HepG2 (cell line): ENCODE measurements around the gene MCM3AP. TPM values are rescaled to one million over a fixed set of nuclear protein-coding genes. Genes with fewer than 3 reads are reported as not detected.

ENCODE experiments used
- ARHGAP35 ChIP-seq: sonication (generic); formaldehyde crosslinking; IDR thresholded peaks from 2 replicates; pipeline ENCODE4 v1.9.0; 2022; ENCODE audit warnings: mild to moderate bottlenecking, inconsistent platforms, moderate library complexity, missing genetic modification reagents, borderline replicate concordance
- FOXM1 ChIP-seq: sonication (generic); formaldehyde crosslinking; IDR thresholded peaks from 2 replicates; pipeline ENCODE4 v1.5.0; 2020; ENCODE audit warnings: missing genetic modification reagents
- KLF11 ChIP-seq: IDR thresholded peaks from 2 replicates; pipeline ENCODE4 v1.6.1; 2016; ENCODE audit warnings: missing compliant biosample characterization
- KLF12 ChIP-seq: sonication (generic); formaldehyde crosslinking; IDR thresholded peaks from 2 replicates; pipeline ENCODE4 v1.4.0; 2020; ENCODE audit warnings: missing genetic modification reagents, borderline replicate concordance
- MAFG ChIP-seq: sonication (generic); formaldehyde crosslinking; IDR thresholded peaks from 2 replicates; pipeline ENCODE4 v1.5.1; 2020; ENCODE audit warnings: mild to moderate bottlenecking, missing genetic modification reagents
- MED8 ChIP-seq: sonication (generic); formaldehyde crosslinking; IDR thresholded peaks from 2 replicates; pipeline ENCODE4 v1.8.1; 2023; ENCODE audit warnings: mild to moderate bottlenecking, missing genetic modification reagents; ENCODE audit not compliant: insufficient replicate concordance
- MXI1 ChIP-seq: IDR thresholded peaks from 3 replicates; pipeline ENCODE4 v1.6.1; 2012; ENCODE audit warnings: low read depth, low read length, inconsistent platforms, borderline replicate concordance
- MYC ChIP-seq: sonication (generic); formaldehyde crosslinking; IDR thresholded peaks from 2 replicates; pipeline ENCODE4 v1.9.0; 2021; ENCODE audit warnings: missing genetic modification reagents, borderline replicate concordance
- POGK ChIP-seq: sonication (generic); formaldehyde crosslinking; conservative IDR thresholded peaks from 2 replicates; pipeline ENCODE4 v1.8.0; 2022; ENCODE audit warnings: mild to moderate bottlenecking, moderate library complexity, missing genetic modification reagents
- RAD21 ChIP-seq: fragments of 450-650 bp; formaldehyde crosslinking; IDR thresholded peaks from 2 replicates; pipeline ENCODE4 v1.5.0; 2020; ENCODE audit warnings: mild to moderate bottlenecking
- SIN3A ChIP-seq: IDR thresholded peaks from 2 replicates; pipeline ENCODE4 v1.6.1; 2011; ENCODE audit warnings: low read depth, mild to moderate bottlenecking, control low read depth, low read length, borderline replicate concordance
- SP5 ChIP-seq: IDR thresholded peaks from 2 replicates; pipeline ENCODE4 v1.6.1; 2016; ENCODE audit warnings: low read depth, borderline replicate concordance
- SRSF4 ChIP-seq: fragments of 200-400 bp; formaldehyde crosslinking; IDR thresholded peaks from one replicate; pipeline ENCODE4 v1.6.1; 2018; ENCODE audit warnings: mild to moderate bottlenecking, low read depth, low read length, moderate library complexity; ENCODE audit not compliant: poor library complexity, severe bottlenecking
- TAF15 ChIP-seq: fragments of 200-400 bp; formaldehyde crosslinking; IDR thresholded peaks from one replicate; pipeline ENCODE4 v1.6.1; 2018; ENCODE audit warnings: mild to moderate bottlenecking, low read depth, low read length; ENCODE audit not compliant: poor library complexity, severe bottlenecking
- TFDP2 ChIP-seq: sonication (generic); formaldehyde crosslinking; IDR thresholded peaks from 2 replicates; pipeline ENCODE4 v1.4.0; 2020; ENCODE audit warnings: missing genetic modification reagents
- THAP7 ChIP-seq: sonication (generic); formaldehyde crosslinking; IDR thresholded peaks from 2 replicates; pipeline ENCODE4 v1.8.1; 2023; ENCODE audit warnings: mild to moderate bottlenecking, missing genetic modification reagents
- ZMYM2 ChIP-seq: sonication (generic); formaldehyde crosslinking; IDR thresholded peaks from 2 replicates; pipeline ENCODE4 v1.8.0; 2022; ENCODE audit warnings: mild to moderate bottlenecking, missing genetic modification reagents
- ZNF18 ChIP-seq: sonication (generic); formaldehyde crosslinking; IDR thresholded peaks from 2 replicates; pipeline ENCODE4 v1.8.0; 2022; ENCODE audit warnings: mild to moderate bottlenecking, missing genetic modification reagents; ENCODE audit not compliant: insufficient replicate concordance
- ZNF180 ChIP-seq: sonication (generic); formaldehyde crosslinking; IDR thresholded peaks from 2 replicates; pipeline ENCODE4 v1.4.0; 2020; ENCODE audit warnings: low read depth, missing genetic modification reagents, borderline replicate concordance
- ZNF317 ChIP-seq: sonication (generic); formaldehyde crosslinking; IDR thresholded peaks from 2 replicates; pipeline ENCODE4 v1.5.0; 2020; ENCODE audit warnings: mild to moderate bottlenecking, missing genetic modification reagents
- ZNF44 ChIP-seq: sonication (generic); formaldehyde crosslinking; IDR thresholded peaks from 2 replicates; pipeline ENCODE4 v1.5.1; 2020; ENCODE audit warnings: mild to moderate bottlenecking, missing genetic modification reagents
- ZNF496 ChIP-seq: sonication (generic); formaldehyde crosslinking; IDR thresholded peaks from 2 replicates; pipeline ENCODE4 v1.8.1; 2023; ENCODE audit warnings: mild to moderate bottlenecking, moderate library complexity, missing genetic modification reagents; ENCODE audit not compliant: insufficient replicate concordance
- ZNF563 ChIP-seq: sonication (generic); formaldehyde crosslinking; IDR thresholded peaks from 2 replicates; pipeline ENCODE4 v1.8.0; 2022; ENCODE audit warnings: mild to moderate bottlenecking, moderate library complexity, missing genetic modification reagents
- ZNF841 ChIP-seq: sonication (generic); formaldehyde crosslinking; IDR thresholded peaks from 2 replicates; pipeline ENCODE4 v1.8.1; 2023; ENCODE audit warnings: missing genetic modification reagents, borderline replicate concordance
- ZNF879 ChIP-seq: sonication (generic); formaldehyde crosslinking; IDR thresholded peaks from 2 replicates; pipeline ENCODE4 v1.8.1; 2023; ENCODE audit warnings: missing genetic modification reagents
- polyA plus RNA-seq, 8 experiments: library from polyadenylated mRNA; depleted of rRNA in 3 of 8; stranded (reverse) in 7 of 8; unstranded in 1 of 8; fragments of >200 nt; fragmentation: Illumina TruSeq in 4 of 8; extraction: Trizol in 4 of 8; gene quantifications; 2 replicates each; pipeline versions ENCODE4 v1.2.1 to v1.2.3, GENCODE V29; 2011 to 2016; ENCODE audit warnings: low read depth in 4 of 8, missing spikeins in 1 of 8, mixed read lengths in 1 of 8; ENCODE audit not compliant: insufficient read depth in 1 of 8
- total RNA-seq, 5 experiments: library from RNA; depleted of rRNA; stranded (reverse); fragments of >200 nt; fragmentation: Illumina TruSeq; extraction: Trizol; gene quantifications; 2 replicates each; pipeline ENCODE4 v1.2.3, GENCODE V29; 2016; ENCODE audit warnings: low read depth in 1 of 5

Gene MCM3AP
- total and polyA plus RNA-seq, 2 of the 13 experiments (the other 11 are each of a cell fraction or from before 2014, with no cell fraction given), result 27.0 to 54.7 TPM

GRCh38 chr21:46323710-46324389 lies 38.4 kb upstream of the MCM3AP start, which contains the start of the genes C21orf58 and PCNT (continued):
- peak; percentile 70; the same call in 1 of the 2 replicates for TF ChIP-seq SP5 (CRISPR knock-in tag)
- TF ChIP-seq KLF12, result no peak
- TF ChIP-seq MED8 (CRISPR knock-in tag), result peak; percentile 54
- TF ChIP-seq FOXM1 (CRISPR knock-in tag), result no peak
- TF ChIP-seq ZNF879 (CRISPR knock-in tag), result no peak
- TF ChIP-seq SIN3A, result no peak
- TF ChIP-seq THAP7 (CRISPR knock-in tag), result peak; percentile 66; the same call in 1 of the 2 replicates
- TF ChIP-seq ZMYM2 (CRISPR knock-in tag), result 0 out of 2 replicates have a peak, but pooled peaks have one; percentile 12
- TF ChIP-seq RAD21 (CRISPR knock-in tag), result peak; percentile 47
- peak; percentile 86; the same call in 1 of the 2 replicates for TF ChIP-seq MYC (CRISPR knock-in tag)
- TF ChIP-seq TAF15, result no peak
- no peak for TF ChIP-seq ZNF18 (CRISPR knock-in tag)
- TF ChIP-seq POGK (CRISPR knock-in tag), result peak; percentile 89
- no peak for TF ChIP-seq ZNF496 (CRISPR knock-in tag)
- TF ChIP-seq ZNF841 (CRISPR knock-in tag), result no peak; the same call in 1 of the 2 replicates
- 0 out of 2 replicates have a peak, but pooled peaks have one; percentile 27 for TF ChIP-seq KLF11 (CRISPR knock-in tag)
- TF ChIP-seq ZNF44 (CRISPR knock-in tag), result no peak
- peak; percentile 88; the same call in 2 of the 3 replicates for TF ChIP-seq MXI1
- no peak for TF ChIP-seq SRSF4
- no peak for TF ChIP-seq ZNF180
- TF ChIP-seq TFDP2 (CRISPR knock-in tag), result peak; percentile 99
- TF ChIP-seq ARHGAP35 (CRISPR knock-in tag), result no peak
- TF ChIP-seq MAFG (CRISPR knock-in tag), result no peak
- TF ChIP-seq ZNF317 (CRISPR knock-in tag), result peak; percentile 56; the same call in 1 of the 2 replicates
- TF ChIP-seq ZNF563 (CRISPR knock-in tag), result no peak
